SU-DHL-6 (cell line): ENCODE measurements around the gene DCDC2C.

Source experiments
- H2AFZ ChIP-seq: fragments of 200-600 bp; sonication (generic); 2 replicates; pipeline ENCODE4 v1.6.1; 2014; ENCODE audit warnings: low read depth, mild to moderate bottlenecking, moderate library complexity, mixed read lengths, antibody characterized with exemption, low read length; ENCODE audit not compliant: severe bottlenecking
- H3F3A ChIP-seq: fragments of 200-600 bp; shearing (Covaris generic); 2 replicates; pipeline ENCODE4 v1.6.0; 2016; ENCODE audit warnings: antibody characterized with exemption, mild to moderate bottlenecking; ENCODE audit not compliant: insufficient read depth
- H3K27ac ChIP-seq: fragments of 200-600 bp; sonication (generic); 2 replicates; pipeline ENCODE4 v1.5.1; 2016; ENCODE audit warnings: low read depth, mild to moderate bottlenecking, low read length, moderate library complexity, mixed read lengths
- H3K27me3 ChIP-seq: fragments of 200-600 bp; sonication (generic), shearing (Covaris generic); 2 replicates; pipeline ENCODE4 v1.6.0; 2014; ENCODE audit warnings: mild to moderate bottlenecking, low read length
- H3K36me3 ChIP-seq: fragments of 200-600 bp; sonication (generic); 2 replicates; pipeline ENCODE4 v1.6.1; 2014; ENCODE audit warnings: mild to moderate bottlenecking, low read length, mixed read lengths
- H3K4me2 ChIP-seq: fragments of 300-600, 200-600 bp; shearing (Covaris generic), sonication (generic); 2 replicates; pipeline ENCODE4 v1.6.0; 2014; ENCODE audit warnings: low read length, low read depth, mild to moderate bottlenecking; ENCODE audit not compliant: poor library complexity, severe bottlenecking
- H3K4me3 ChIP-seq: fragments of 200-600 bp; sonication (generic); 2 replicates; pipeline ENCODE4 v1.5.1; 2014; ENCODE audit warnings: antibody characterized with exemption, low read length, mild to moderate bottlenecking, mixed read lengths; ENCODE audit not compliant: insufficient read depth, poor library complexity, severe bottlenecking
- H3K79me2 ChIP-seq: fragments of 200-600 bp; sonication (generic); 2 replicates; pipeline ENCODE4 v1.6.1; 2014; ENCODE audit warnings: mild to moderate bottlenecking, low read length, moderate library complexity; ENCODE audit not compliant: insufficient read depth
- H3K9ac ChIP-seq: fragments of 200-600 bp; sonication (generic); 2 replicates; pipeline ENCODE4 v1.7.0; 2014; ENCODE audit warnings: mild to moderate bottlenecking, low read length
- H3K9me2 ChIP-seq: fragments of 200-600 bp; sonication (generic); replicated peaks from 2 replicates; pipeline ENCODE4 v1.6.1; 2014; ENCODE audit warnings: low read length; ENCODE audit not compliant: insufficient read depth
- H3K9me3 ChIP-seq: fragments of 200-600 bp; sonication (generic); 2 replicates; pipeline ENCODE4 v1.6.1; 2014; ENCODE audit warnings: low read length, mixed read lengths; ENCODE audit not compliant: insufficient read depth
- H4K20me1 ChIP-seq: fragments of 200-600 bp; sonication (generic); 2 replicates; pipeline ENCODE4 v1.6.1; 2014; ENCODE audit warnings: low read depth, mild to moderate bottlenecking, antibody characterized with exemption, low read length, moderate library complexity, mixed read lengths
- EZH2phosphoT487 ChIP-seq: fragments of 200-600 bp; sonication (generic), shearing (Covaris generic); conservative IDR thresholded peaks from 2 replicates; pipeline ENCODE4 v1.6.1; 2018; ENCODE audit warnings: mild to moderate bottlenecking, antibody characterized with exemption, low read length, moderate library complexity, mixed read lengths
- TF ChIP-seq, protein P1 (sequence below): fragments of 200-600 bp; sonication (generic); IDR thresholded peaks from one replicate; pipeline ENCODE4 v1.5.1; 2017; ENCODE audit warnings: antibody characterized with exemption, mild to moderate bottlenecking, low read length, moderate library complexity; ENCODE audit not compliant: insufficient read depth, poor library complexity, severe bottlenecking

Gene DCDC2C

DNA sequence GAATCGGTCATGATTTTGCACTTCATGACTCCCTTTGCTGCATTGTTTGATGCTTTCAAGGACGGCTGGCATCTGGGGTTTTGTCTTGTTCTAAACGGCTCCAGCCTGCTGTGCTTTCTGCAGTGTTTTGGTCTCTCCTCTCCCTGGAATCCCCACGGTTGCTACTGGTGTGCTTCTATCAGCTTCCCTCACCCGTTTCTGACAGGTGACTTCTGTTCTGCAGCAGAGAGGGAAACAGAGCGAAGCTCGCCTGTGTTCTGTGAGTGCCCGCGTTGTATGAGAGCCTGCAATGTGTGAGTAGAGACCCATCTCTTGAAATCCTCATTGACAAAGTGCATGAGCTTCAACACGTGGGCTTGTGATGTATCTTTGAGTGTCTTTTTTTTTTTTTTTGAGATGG is 102.8 kb downstream of the DCDC2C start:
- H3K27ac ChIP-seq: no peak overlapping the region
- TF ChIP-seq, protein P1, sequence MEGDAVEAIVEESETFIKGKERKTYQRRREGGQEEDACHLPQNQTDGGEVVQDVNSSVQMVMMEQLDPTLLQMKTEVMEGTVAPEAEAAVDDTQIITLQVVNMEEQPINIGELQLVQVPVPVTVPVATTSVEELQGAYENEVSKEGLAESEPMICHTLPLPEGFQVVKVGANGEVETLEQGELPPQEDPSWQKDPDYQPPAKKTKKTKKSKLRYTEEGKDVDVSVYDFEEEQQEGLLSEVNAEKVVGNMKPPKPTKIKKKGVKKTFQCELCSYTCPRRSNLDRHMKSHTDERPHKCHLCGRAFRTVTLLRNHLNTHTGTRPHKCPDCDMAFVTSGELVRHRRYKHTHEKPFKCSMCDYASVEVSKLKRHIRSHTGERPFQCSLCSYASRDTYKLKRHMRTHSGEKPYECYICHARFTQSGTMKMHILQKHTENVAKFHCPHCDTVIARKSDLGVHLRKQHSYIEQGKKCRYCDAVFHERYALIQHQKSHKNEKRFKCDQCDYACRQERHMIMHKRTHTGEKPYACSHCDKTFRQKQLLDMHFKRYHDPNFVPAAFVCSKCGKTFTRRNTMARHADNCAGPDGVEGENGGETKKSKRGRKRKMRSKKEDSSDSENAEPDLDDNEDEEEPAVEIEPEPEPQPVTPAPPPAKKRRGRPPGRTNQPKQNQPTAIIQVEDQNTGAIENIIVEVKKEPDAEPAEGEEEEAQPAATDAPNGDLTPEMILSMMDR: no peak
- TF ChIP-seq EZH2phosphoT487: no peak
- H3F3A ChIP-seq: no peaks in the 10 kb centered on the region

DNA sequence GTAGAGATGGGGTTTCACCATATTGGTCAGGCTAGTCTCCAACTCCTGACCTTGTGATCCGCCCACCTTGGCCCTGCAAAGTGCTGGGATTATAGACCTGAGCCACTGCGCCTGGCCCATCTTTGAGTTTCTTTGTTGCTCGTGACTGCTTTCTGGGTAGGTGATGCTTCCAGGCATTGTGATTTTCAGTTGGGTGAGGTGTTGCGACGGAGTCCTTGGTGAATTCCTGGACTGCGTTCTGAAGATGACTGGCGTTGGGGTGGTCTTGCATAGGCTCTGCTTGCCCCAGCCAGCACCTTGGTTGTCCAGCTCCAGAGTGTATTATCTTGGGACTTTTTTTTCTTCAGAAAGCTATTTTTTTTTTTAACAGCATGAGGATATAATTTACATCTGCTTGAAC is 103.4 kb downstream of the DCDC2C start:
- Histone ChIP-seq H3K79me2 (no peaks in the 10 kb centered on the region), H3K4me2 (no peak overlapping the region), H3K9me3 (no peaks in the 10 kb centered on the region), H3K9me2 (no peaks in the 10 kb centered on the region), H2AFZ (no peak overlapping the region), H3F3A (no peaks in the 10 kb centered on the region), H3K27me3 (no peaks in the 10 kb centered on the region), H3K9ac (no peak overlapping the region), H3K36me3 (no peaks in the 10 kb centered on the region), H3K4me3 (no peak overlapping the region), H4K20me1 (no peaks in the 10 kb centered on the region), H3K27ac (no peak overlapping the region)
- TF ChIP-seq, protein P1: no peak
- no peak for TF ChIP-seq EZH2phosphoT487

More for the DNA sequence above, 102.8 kb downstream of the DCDC2C start:
- Histone ChIP-seq H2AFZ (no peak overlapping the region), H3K9ac (no peak overlapping the region), H3K4me2 (no peak overlapping the region), H4K20me1 (no peaks in the 10 kb centered on the region), H3K79me2 (no peaks in the 10 kb centered on the region), H3K36me3 (no peaks in the 10 kb centered on the region), H3K9me2 (no peaks in the 10 kb centered on the region), H3K9me3 (no peaks in the 10 kb centered on the region), H3K27me3 (no peaks in the 10 kb centered on the region), H3K4me3 (no peak overlapping the region)

DNA sequence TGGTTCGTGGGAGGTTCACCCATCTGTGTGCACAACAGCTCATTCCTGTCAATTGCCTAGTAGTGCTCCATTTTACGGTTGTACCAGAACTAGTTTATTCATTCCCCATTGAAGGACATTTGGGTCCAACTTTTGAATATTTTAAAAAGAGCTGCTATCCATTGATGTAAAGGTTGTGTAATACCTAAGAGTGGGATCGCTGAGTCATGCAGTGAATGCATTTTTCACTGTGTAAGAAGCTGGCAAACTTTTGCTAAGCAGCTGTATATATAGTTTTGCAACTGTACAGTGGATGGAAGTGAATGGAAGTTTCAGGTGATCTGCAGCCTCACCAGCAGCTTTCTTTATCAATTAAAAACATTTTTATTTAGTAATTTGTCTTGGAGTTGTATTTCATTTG is 104.5 kb downstream of the DCDC2C start:
- no peak overlapping the region for H3K4me2 ChIP-seq

More for the DNA sequence above, 104.5 kb downstream of the DCDC2C start:
- Histone ChIP-seq H3K36me3 (no peaks in the 10 kb centered on the region), H4K20me1 (no peaks in the 10 kb centered on the region), H3K4me3 (no peak overlapping the region), H3K9me2 (no peaks in the 10 kb centered on the region), H3F3A (no peaks in the 10 kb centered on the region), H3K27me3 (no peaks in the 10 kb centered on the region), H3K9ac (no peak overlapping the region), H3K9me3 (no peaks in the 10 kb centered on the region), H3K27ac (no peak overlapping the region), H2AFZ (no peak overlapping the region), H3K79me2 (no peaks in the 10 kb centered on the region)
- TF ChIP-seq EZH2phosphoT487: no peak
- TF ChIP-seq, protein P1: no peak
